ENCODE measurements around the gene CFAP141. TPM values are rescaled to one million over a fixed set of nuclear protein-coding genes. Genes with fewer than 3 reads are reported as not detected.
A peak's percentile ranks its signal among the peaks of the same experiment; 100 is the strongest.

The CFAP141 gene
- total RNA-seq, 1 experiment from 2014 or later, result not detected

DNA sequence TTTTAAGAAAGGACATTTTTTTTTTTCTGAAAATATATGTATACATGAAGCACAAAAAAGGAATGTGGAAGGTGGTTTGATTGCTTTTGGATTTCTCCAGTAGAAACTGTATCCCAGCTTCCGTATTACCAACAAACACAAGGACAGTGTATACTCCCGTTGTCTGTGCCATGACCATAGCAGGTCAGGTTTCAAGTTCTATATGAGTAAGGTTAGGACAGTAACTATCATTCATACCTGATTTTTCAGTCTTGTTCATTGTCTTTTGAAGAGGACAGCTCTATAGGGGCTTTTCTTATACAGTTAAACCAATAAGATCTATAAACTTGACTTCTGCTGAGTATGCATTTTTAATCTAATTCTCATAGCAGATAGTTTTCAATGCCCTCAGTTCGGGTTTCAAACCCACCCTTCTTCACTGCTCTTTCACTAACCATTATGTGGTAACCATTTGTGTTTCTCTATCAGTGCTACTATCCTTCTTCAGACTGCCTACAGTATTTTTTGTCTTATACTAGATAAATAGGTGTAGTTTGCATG lies 34.2 kb upstream of the CFAP141 start (continued):
- TF ChIP-seq, protein P1, sequence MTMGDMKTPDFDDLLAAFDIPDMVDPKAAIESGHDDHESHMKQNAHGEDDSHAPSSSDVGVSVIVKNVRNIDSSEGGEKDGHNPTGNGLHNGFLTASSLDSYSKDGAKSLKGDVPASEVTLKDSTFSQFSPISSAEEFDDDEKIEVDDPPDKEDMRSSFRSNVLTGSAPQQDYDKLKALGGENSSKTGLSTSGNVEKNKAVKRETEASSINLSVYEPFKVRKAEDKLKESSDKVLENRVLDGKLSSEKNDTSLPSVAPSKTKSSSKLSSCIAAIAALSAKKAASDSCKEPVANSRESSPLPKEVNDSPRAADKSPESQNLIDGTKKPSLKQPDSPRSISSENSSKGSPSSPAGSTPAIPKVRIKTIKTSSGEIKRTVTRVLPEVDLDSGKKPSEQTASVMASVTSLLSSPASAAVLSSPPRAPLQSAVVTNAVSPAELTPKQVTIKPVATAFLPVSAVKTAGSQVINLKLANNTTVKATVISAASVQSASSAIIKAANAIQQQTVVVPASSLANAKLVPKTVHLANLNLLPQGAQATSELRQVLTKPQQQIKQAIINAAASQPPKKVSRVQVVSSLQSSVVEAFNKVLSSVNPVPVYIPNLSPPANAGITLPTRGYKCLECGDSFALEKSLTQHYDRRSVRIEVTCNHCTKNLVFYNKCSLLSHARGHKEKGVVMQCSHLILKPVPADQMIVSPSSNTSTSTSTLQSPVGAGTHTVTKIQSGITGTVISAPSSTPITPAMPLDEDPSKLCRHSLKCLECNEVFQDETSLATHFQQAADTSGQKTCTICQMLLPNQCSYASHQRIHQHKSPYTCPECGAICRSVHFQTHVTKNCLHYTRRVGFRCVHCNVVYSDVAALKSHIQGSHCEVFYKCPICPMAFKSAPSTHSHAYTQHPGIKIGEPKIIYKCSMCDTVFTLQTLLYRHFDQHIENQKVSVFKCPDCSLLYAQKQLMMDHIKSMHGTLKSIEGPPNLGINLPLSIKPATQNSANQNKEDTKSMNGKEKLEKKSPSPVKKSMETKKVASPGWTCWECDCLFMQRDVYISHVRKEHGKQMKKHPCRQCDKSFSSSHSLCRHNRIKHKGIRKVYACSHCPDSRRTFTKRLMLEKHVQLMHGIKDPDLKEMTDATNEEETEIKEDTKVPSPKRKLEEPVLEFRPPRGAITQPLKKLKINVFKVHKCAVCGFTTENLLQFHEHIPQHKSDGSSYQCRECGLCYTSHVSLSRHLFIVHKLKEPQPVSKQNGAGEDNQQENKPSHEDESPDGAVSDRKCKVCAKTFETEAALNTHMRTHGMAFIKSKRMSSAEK (CRISPR knock-in tag; IDR thresholded peaks at IDR 0.05; ENCODE audit: borderline replicate concordance), result no peak
- TF ChIP-seq, protein P2, sequence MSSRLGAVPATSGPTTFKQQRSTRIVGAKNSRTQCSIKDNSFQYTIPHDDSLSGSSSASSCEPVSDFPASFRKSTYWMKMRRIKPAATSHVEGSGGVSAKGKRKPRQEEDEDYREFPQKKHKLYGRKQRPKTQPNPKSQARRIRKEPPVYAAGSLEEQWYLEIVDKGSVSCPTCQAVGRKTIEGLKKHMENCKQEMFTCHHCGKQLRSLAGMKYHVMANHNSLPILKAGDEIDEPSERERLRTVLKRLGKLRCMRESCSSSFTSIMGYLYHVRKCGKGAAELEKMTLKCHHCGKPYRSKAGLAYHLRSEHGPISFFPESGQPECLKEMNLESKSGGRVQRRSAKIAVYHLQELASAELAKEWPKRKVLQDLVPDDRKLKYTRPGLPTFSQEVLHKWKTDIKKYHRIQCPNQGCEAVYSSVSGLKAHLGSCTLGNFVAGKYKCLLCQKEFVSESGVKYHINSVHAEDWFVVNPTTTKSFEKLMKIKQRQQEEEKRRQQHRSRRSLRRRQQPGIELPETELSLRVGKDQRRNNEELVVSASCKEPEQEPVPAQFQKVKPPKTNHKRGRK (CRISPR knock-in tag; IDR thresholded peaks at IDR 0.05; ENCODE audit: borderline replicate concordance), result no peak
- TF ChIP-seq SMAD4 (CRISPR knock-in tag; IDR thresholded peaks at IDR 0.05) (no peak), ZNF396 (CRISPR knock-in tag; IDR thresholded peaks at IDR 0.05; ENCODE audit: borderline replicate concordance) (no peak), ZNF423 (CRISPR knock-in tag; IDR thresholded peaks at IDR 0.05) (no peak), ZNF317 (CRISPR knock-in tag; IDR thresholded peaks at IDR 0.05; ENCODE audit: borderline replicate concordance, low read depth) (no peak)
- TF ChIP-seq, protein P3, sequence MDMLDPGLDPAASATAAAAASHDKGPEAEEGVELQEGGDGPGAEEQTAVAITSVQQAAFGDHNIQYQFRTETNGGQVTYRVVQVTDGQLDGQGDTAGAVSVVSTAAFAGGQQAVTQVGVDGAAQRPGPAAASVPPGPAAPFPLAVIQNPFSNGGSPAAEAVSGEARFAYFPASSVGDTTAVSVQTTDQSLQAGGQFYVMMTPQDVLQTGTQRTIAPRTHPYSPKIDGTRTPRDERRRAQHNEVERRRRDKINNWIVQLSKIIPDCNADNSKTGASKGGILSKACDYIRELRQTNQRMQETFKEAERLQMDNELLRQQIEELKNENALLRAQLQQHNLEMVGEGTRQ (CRISPR knock-in tag; IDR thresholded peaks at IDR 0.05), result no peak
- TF ChIP-seq, protein P4, sequence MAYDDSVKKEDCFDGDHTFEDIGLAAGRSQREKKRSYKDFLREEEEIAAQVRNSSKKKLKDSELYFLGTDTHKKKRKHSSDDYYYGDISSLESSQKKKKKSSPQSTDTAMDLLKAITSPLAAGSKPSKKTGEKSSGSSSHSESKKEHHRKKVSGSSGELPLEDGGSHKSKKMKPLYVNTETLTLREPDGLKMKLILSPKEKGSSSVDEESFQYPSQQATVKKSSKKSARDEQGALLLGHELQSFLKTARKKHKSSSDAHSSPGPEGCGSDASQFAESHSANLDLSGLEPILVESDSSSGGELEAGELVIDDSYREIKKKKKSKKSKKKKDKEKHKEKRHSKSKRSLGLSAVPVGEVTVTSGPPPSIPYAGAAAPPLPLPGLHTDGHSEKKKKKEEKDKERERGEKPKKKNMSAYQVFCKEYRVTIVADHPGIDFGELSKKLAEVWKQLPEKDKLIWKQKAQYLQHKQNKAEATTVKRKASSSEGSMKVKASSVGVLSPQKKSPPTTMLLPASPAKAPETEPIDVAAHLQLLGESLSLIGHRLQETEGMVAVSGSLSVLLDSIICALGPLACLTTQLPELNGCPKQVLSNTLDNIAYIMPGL (CRISPR knock-in tag; IDR thresholded peaks at IDR 0.05), result no peak

DNA sequence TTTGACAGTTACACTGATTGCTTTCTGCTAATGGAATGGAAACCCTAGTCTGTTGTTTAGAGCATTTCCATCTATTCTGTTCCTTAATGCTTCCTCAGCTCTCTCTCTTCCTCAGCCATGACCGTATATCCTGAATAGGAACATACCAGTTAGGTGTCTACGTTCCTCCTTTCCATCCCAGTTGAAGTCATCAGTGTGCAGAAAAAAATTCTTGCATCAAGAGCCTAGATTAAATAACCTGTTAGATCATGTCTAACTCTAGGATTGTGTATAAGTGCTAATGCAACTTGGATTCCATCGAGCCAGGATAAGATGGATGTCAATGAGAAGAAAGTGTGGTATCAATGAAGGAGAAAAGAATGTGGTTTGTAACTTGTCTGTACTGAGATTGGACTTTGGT lies 33.4 kb upstream of the CFAP141 start:
- Mint-ChIP-seq H3K36me3 (peaks cover 92% of the 10 kb centered on the region), H3K27ac (peak overlapping the region; percentile 13), H3K9me3 (no peaks in the 10 kb centered on the region), H3K4me1 (no peaks in the 10 kb centered on the region), H3K27me3 (ENCODE audit: low read depth) (no peaks in the 10 kb centered on the region), H3K4me3 (no peak overlapping the region)
- ChIA-PET CTCF (no interaction called here), POLR2A (no interaction called here)
- DNase-seq (ENCODE audit: low spot score), result no peak
- no peak for ATAC-seq
- TF ChIP-seq, protein P5, sequence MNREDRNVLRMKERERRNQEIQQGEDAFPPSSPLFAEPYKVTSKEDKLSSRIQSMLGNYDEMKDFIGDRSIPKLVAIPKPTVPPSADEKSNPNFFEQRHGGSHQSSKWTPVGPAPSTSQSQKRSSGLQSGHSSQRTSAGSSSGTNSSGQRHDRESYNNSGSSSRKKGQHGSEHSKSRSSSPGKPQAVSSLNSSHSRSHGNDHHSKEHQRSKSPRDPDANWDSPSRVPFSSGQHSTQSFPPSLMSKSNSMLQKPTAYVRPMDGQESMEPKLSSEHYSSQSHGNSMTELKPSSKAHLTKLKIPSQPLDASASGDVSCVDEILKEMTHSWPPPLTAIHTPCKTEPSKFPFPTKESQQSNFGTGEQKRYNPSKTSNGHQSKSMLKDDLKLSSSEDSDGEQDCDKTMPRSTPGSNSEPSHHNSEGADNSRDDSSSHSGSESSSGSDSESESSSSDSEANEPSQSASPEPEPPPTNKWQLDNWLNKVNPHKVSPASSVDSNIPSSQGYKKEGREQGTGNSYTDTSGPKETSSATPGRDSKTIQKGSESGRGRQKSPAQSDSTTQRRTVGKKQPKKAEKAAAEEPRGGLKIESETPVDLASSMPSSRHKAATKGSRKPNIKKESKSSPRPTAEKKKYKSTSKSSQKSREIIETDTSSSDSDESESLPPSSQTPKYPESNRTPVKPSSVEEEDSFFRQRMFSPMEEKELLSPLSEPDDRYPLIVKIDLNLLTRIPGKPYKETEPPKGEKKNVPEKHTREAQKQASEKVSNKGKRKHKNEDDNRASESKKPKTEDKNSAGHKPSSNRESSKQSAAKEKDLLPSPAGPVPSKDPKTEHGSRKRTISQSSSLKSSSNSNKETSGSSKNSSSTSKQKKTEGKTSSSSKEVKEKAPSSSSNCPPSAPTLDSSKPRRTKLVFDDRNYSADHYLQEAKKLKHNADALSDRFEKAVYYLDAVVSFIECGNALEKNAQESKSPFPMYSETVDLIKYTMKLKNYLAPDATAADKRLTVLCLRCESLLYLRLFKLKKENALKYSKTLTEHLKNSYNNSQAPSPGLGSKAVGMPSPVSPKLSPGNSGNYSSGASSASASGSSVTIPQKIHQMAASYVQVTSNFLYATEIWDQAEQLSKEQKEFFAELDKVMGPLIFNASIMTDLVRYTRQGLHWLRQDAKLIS (CRISPR knock-in tag; IDR thresholded peaks at IDR 0.05; ENCODE audit: borderline replicate concordance), result no peak
- TF ChIP-seq TCF7 (CRISPR knock-in tag; IDR thresholded peaks at IDR 0.05; ENCODE audit: low read depth) (no peak), CREB1 (CRISPR knock-in tag; IDR thresholded peaks at IDR 0.05) (no peak), SMAD3 (CRISPR knock-in tag; IDR thresholded peaks at IDR 0.05; ENCODE audit: borderline replicate concordance) (no peak), PRRX2 (CRISPR knock-in tag; IDR thresholded peaks at IDR 0.05) (no peak), HMGA2 (CRISPR knock-in tag; IDR thresholded peaks at IDR 0.05) (no peak)
- TF ChIP-seq, protein P6, sequence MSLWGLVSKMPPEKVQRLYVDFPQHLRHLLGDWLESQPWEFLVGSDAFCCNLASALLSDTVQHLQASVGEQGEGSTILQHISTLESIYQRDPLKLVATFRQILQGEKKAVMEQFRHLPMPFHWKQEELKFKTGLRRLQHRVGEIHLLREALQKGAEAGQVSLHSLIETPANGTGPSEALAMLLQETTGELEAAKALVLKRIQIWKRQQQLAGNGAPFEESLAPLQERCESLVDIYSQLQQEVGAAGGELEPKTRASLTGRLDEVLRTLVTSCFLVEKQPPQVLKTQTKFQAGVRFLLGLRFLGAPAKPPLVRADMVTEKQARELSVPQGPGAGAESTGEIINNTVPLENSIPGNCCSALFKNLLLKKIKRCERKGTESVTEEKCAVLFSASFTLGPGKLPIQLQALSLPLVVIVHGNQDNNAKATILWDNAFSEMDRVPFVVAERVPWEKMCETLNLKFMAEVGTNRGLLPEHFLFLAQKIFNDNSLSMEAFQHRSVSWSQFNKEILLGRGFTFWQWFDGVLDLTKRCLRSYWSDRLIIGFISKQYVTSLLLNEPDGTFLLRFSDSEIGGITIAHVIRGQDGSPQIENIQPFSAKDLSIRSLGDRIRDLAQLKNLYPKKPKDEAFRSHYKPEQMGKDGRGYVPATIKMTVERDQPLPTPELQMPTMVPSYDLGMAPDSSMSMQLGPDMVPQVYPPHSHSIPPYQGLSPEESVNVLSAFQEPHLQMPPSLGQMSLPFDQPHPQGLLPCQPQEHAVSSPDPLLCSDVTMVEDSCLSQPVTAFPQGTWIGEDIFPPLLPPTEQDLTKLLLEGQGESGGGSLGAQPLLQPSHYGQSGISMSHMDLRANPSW (CRISPR knock-in tag; conservative IDR thresholded peaks at IDR 0.05; ENCODE audit: low read depth), result no peak
- TF ChIP-seq, protein P7, sequence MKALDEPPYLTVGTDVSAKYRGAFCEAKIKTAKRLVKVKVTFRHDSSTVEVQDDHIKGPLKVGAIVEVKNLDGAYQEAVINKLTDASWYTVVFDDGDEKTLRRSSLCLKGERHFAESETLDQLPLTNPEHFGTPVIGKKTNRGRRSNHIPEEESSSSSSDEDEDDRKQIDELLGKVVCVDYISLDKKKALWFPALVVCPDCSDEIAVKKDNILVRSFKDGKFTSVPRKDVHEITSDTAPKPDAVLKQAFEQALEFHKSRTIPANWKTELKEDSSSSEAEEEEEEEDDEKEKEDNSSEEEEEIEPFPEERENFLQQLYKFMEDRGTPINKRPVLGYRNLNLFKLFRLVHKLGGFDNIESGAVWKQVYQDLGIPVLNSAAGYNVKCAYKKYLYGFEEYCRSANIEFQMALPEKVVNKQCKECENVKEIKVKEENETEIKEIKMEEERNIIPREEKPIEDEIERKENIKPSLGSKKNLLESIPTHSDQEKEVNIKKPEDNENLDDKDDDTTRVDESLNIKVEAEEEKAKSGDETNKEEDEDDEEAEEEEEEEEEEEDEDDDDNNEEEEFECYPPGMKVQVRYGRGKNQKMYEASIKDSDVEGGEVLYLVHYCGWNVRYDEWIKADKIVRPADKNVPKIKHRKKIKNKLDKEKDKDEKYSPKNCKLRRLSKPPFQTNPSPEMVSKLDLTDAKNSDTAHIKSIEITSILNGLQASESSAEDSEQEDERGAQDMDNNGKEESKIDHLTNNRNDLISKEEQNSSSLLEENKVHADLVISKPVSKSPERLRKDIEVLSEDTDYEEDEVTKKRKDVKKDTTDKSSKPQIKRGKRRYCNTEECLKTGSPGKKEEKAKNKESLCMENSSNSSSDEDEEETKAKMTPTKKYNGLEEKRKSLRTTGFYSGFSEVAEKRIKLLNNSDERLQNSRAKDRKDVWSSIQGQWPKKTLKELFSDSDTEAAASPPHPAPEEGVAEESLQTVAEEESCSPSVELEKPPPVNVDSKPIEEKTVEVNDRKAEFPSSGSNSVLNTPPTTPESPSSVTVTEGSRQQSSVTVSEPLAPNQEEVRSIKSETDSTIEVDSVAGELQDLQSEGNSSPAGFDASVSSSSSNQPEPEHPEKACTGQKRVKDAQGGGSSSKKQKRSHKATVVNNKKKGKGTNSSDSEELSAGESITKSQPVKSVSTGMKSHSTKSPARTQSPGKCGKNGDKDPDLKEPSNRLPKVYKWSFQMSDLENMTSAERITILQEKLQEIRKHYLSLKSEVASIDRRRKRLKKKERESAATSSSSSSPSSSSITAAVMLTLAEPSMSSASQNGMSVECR (CRISPR knock-in tag; IDR thresholded peaks at IDR 0.05; ENCODE audit: borderline replicate concordance), result no peak

Measured in WTC11 (cell line).